Activated CD4-positive, alpha-beta memory T cell treated with anti-CD3 and anti-CD28 coated beads for 36 hours (primary cell): ENCODE results near the gene LRCH3. TPM values are rescaled to one million over a fixed set of nuclear protein-coding genes. Genes with fewer than 3 reads are reported as not detected.
A peak's percentile ranks its signal among the peaks of the same experiment; 100 is the strongest.

Experiments used
- CTCF ChIA-PET: fragments of 350-600 bp; sonication (Branson Sonifier 250); formaldehyde crosslinking; loops from one replicate; lab custom pipeline; 2021; ENCODE audit warnings: antibody characterized with exemption, inconsistent platforms; lab: Charles Lee
- POLR2A ChIA-PET: fragments of 350-600 bp; sonication (Branson Sonifier 250); formaldehyde crosslinking; loops from one replicate; lab custom pipeline; 2021; ENCODE audit warnings: antibody characterized with exemption; lab: Charles Lee
- DNase-seq: peaks from one replicate; pipeline ENCODE4 v3.0.0-alpha.2; 2020
- H3K27ac Mint-ChIP-seq: one replicate; pipeline ENCODE4 v1.8.0; 2021; ENCODE audit warnings: mixed read lengths
- H3K27me3 Mint-ChIP-seq: one replicate; pipeline ENCODE4 v1.8.0; 2021; ENCODE audit warnings: mixed read lengths
- H3K36me3 Mint-ChIP-seq: one replicate; pipeline ENCODE4 v1.8.0; 2021; ENCODE audit warnings: mixed read lengths
- H3K4me1 Mint-ChIP-seq: one replicate; pipeline ENCODE4 v1.8.0; 2021; ENCODE audit warnings: low read depth, mixed read lengths
- H3K4me3 Mint-ChIP-seq: one replicate; pipeline ENCODE4 v1.8.0; 2021; ENCODE audit warnings: mild to moderate bottlenecking, mixed read lengths
- H3K9me3 Mint-ChIP-seq: one replicate; pipeline ENCODE4 v1.8.0; 2021; ENCODE audit warnings: mixed read lengths
- intact Hi-C: fragments of 100-400 bp; cut with micrococcal nuclease; formaldehyde crosslinking; loops from one replicate; pipeline ENCODE4 v1.15.1; 2023
- total RNA-seq, 2 experiments: library from RNA; stranded (reverse); gene quantifications; one replicate each; pipeline ENCODE4 v1.2.3, GENCODE V29; 2021

Gene LRCH3
- total RNA-seq, 2 experiments from 2014 or later: 50.1 to 51.1 TPM

GRCh38 chr3:197794115-197794514, 3.1 kb downstream of the LRCH3 start:
- no peak overlapping the region for H3K27ac Mint-ChIP-seq
- H3K27me3 Mint-ChIP-seq: no peaks in the 10 kb centered on the region
- intact Hi-C loops: loop anchor here (5.0 kb wide), 1 partner anchor 53 kb away; no protein-coding TSS in a partner anchor
- ChIA-PET POLR2A (no interaction called here), CTCF (no interaction called here)
- H3K9me3 Mint-ChIP-seq: no peaks in the 10 kb centered on the region
- no peak for DNase-seq
- H3K4me1 Mint-ChIP-seq: peaks cover 49% of the 10 kb centered on the region
- no peak overlapping the region for H3K4me3 Mint-ChIP-seq
- no peaks in the 10 kb centered on the region for H3K36me3 Mint-ChIP-seq

DNA sequence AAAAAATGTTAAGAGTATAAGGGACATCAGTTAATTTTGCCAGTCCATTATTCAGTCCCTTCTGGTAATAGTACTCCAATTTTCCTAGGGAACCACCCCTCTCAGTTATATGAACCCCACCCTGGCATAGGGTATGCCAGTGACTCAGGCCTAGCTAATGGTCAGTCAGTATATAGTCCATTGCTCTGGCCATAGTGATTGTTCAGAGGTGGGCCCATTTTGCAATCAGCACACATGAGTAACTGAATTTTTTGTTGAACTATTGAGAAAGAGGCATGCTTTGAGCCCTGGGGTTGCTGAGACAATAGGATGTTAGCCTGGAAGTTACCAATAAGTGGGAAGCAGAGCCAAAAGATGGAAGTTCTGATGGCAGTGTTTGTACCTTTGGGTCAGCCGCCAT, 4.1 kb downstream of the LRCH3 start:
- ChIA-PET POLR2A (no interaction called here), CTCF (no interaction called here)
- H3K4me1 Mint-ChIP-seq: peaks cover 51% of the 10 kb centered on the region

GRCh38 chr3:197796087-197796486, 5.0 kb downstream of the LRCH3 start:
- peaks cover 56% of the 10 kb centered on the region for H3K4me1 Mint-ChIP-seq
- H3K36me3 Mint-ChIP-seq: no peaks in the 10 kb centered on the region
- no peak for DNase-seq
- no peaks in the 10 kb centered on the region for H3K9me3 Mint-ChIP-seq
- POLR2A ChIA-PET: no interaction called here
- no peak overlapping the region for H3K4me3 Mint-ChIP-seq
- CTCF ChIA-PET: no interaction called here
- no peak overlapping the region for H3K27ac Mint-ChIP-seq
- intact Hi-C loops: no loop called here
- no peaks in the 10 kb centered on the region for H3K27me3 Mint-ChIP-seq

More for the DNA sequence above, 4.1 kb downstream of the LRCH3 start:
- DNase-seq: no peak
- Mint-ChIP-seq H3K27me3 (no peaks in the 10 kb centered on the region), H3K9me3 (no peaks in the 10 kb centered on the region), H3K27ac (no peak overlapping the region), H3K4me3 (no peak overlapping the region), H3K36me3 (no peaks in the 10 kb centered on the region)
- intact Hi-C loops: no loop called here

DNA sequence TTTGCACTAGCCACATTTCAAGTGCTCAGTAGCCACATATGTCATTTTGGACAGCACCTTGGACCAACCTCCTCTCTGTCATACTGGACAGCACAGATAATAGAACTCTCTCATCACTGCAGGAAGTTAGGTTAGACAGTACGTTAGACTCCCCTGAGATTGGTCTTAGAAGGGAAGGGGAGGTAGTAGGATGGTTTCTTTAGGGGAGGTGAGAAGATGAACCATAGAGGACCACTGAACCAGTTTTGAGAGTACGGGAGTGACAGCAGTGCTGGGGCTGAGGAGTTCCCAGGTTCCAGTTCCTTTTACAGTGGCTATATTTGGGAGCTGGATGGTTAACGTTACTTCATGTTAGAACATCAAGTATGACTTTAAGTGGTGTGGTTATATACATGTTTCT, 7.8 kb downstream of the LRCH3 start:
- ChIA-PET POLR2A (no interaction called here), CTCF (interaction anchor here (0.6 kb wide), 1 partner anchor 591 kb away, joined by 4 read pairs; no protein-coding TSS in a partner anchor)
- H3K36me3 Mint-ChIP-seq: no peaks in the 10 kb centered on the region
- intact Hi-C loops: no loop called here
- H3K9me3 Mint-ChIP-seq: no peaks in the 10 kb centered on the region
- no peak for DNase-seq
- H3K4me3 Mint-ChIP-seq: no peak overlapping the region
- H3K27ac Mint-ChIP-seq: no peak overlapping the region
- H3K4me1 Mint-ChIP-seq: peaks cover 66% of the 10 kb centered on the region
- H3K27me3 Mint-ChIP-seq: no peaks in the 10 kb centered on the region

- CTCF ChIA-PET: interaction anchor here (1.1 to 1.6 kb wide), 3 partner anchors 9 to 47 kb away, joined by 3 to 4 read pairs (median 4); partner anchors contain the start of gene LRCH3
- Mint-ChIP-seq H3K36me3 (no peaks in the 10 kb centered on the region), H3K4me3 (no peak overlapping the region), H3K27me3 (no peaks in the 10 kb centered on the region), H3K27ac (no peak overlapping the region), H3K9me3 (no peaks in the 10 kb centered on the region), H3K4me1 (peaks cover 57% of the 10 kb centered on the region)
- intact Hi-C loops: no loop called here
- POLR2A ChIA-PET: no interaction called here
- no peak for DNase-seq
Observed at GRCh38 chr3:197800379-197800778, 9.3 kb downstream of the LRCH3 start.

DNA sequence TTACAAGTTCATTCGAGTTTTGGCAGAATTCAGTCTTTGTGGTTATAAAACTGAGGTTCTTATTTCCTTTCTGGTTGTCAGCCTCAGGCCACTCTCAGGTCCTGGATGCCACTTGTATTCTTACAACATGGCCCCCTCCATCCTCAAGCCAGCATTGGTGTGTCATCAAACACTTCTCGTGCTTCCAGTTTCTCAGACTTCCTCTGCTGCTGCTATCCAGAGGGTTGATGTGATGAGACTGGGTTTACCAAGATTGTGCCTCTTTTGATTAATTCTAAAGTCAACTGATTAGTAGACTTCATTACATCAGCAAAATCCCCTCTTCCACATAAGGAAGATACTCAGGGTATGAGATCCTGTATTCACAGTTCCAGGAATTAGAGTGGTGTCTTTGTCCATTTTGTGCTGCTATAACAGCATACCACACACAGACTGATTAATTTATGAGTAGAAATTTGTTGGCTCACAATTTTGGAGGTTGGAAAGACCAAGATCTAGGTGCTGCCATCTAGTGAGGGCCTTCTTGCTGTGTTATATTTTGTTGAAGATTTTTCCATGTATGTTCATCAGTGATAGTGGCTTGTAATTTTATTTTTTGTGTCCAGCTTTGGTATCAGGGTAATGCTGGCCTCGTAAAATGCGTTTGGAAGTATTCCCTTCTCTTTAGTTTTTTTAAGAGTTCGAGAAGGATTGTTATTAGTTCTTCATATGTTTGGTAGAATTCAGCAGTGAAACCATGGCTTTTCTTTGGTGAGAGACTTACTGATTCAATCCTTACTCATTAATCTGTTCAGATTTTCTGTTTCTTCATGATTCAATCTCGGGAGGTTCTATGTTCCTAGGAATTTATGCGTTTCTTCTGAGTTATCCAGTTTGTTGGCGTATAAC, 11.1 kb downstream of the LRCH3 start:
- CTCF ChIA-PET: interaction anchor here (0.7 to 1.6 kb wide), 8 partner anchors 13 to 203 kb away, joined by 3 to 5 read pairs (median 3); no protein-coding TSS in a partner anchor
- intact Hi-C loops: loop anchor here (1.0 to 2.0 kb wide), 2 partner anchors 9 to 49 kb away; no protein-coding TSS in a partner anchor
- no peaks in the 10 kb centered on the region for H3K9me3 Mint-ChIP-seq

DNA sequence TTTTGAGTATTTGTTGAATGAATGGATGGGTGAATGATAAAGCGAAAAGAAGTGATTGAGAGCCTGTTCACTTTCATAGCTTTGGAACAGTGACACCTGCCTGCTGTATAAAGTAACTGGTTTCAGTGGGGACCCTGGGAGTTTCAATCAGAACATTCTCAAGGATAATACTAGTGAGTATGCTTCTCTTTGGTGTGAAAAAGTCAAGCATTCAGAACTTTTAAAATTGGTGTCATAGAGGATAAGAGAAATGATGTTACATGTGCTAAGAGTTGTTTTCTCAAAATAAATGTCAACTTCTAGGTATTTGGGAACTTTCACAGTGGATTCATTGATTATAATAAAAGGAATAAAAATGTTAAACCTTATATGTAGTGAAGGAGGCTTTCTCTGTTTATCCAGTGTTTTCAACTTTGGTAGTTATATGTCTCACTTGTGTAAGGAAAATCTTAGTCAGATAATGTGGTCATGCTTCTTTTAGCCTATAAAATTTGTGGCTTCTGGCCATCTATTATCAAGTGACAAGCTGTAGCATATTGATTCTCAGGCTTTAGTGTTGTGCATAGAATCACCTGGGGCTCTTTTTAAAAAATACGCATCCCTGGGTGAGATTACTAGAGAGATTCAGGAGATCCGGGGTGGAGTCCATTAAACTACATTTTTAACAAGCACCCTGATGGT, 11.9 kb downstream of the LRCH3 start:
- ChIA-PET CTCF (interaction anchor here (0.7 to 1.5 kb wide), 3 partner anchors 14 to 204 kb away, joined by 3 to 5 read pairs (median 3); no protein-coding TSS in a partner anchor), POLR2A (no interaction called here)
- intact Hi-C loops: loop anchor here (1.0 to 2.0 kb wide), 2 partner anchors 10 to 50 kb away; no protein-coding TSS in a partner anchor
- Mint-ChIP-seq H3K36me3 (peaks cover 2% of the 10 kb centered on the region), H3K4me1 (peaks cover 48% of the 10 kb centered on the region), H3K4me3 (no peak overlapping the region), H3K9me3 (no peaks in the 10 kb centered on the region), H3K27ac (no peak overlapping the region), H3K27me3 (no peaks in the 10 kb centered on the region)
- no peak for DNase-seq

More for the DNA sequence above, 11.1 kb downstream of the LRCH3 start:
- DNase-seq: peak; percentile 53
- Mint-ChIP-seq H3K4me3 (no peak overlapping the region), H3K27me3 (no peaks in the 10 kb centered on the region), H3K27ac (peak overlapping the region; percentile 79), H3K4me1 (peaks cover 48% of the 10 kb centered on the region), H3K36me3 (peaks cover 2% of the 10 kb centered on the region)
- POLR2A ChIA-PET: no interaction called here

DNA sequence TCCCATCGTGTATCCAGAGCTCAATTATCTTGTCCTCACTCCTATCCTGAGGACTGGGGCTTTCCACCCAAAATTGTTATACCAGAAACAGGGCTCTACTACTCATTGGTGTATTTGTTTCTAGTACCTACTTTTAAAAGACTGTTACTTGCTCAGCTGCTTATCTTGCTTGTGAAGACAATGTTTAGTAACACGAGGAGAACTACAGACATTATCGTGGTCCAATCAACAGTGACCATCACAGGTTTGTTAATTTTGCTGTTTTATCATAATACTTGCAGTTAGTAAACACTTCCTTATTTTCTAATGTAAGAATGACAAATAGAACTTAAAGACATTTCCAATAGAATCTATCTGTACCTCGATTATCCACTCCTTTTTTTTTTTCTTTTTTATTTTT, 13.5 kb downstream of the LRCH3 start:
- CTCF ChIA-PET: interaction anchor here (0.7 kb wide), 1 partner anchor 10 kb away, joined by 4 read pairs; no protein-coding TSS in a partner anchor
- H3K27me3 Mint-ChIP-seq: no peaks in the 10 kb centered on the region
- H3K9me3 Mint-ChIP-seq: no peaks in the 10 kb centered on the region
- no peak for DNase-seq
- POLR2A ChIA-PET: interaction anchor here (0.7 kb wide), 1 partner anchor 11 kb away, joined by 3 read pairs; no protein-coding TSS in a partner anchor
- intact Hi-C loops: no loop called here
- H3K36me3 Mint-ChIP-seq: peaks cover 2% of the 10 kb centered on the region
- H3K4me1 Mint-ChIP-seq: peaks cover 52% of the 10 kb centered on the region
- no peak overlapping the region for H3K4me3 Mint-ChIP-seq
- H3K27ac Mint-ChIP-seq: no peak overlapping the region

GRCh38 chr3:197807969-197808587, 17.0 kb downstream of the LRCH3 start:
- intact Hi-C loops: no loop called here
- POLR2A ChIA-PET: no interaction called here
- CTCF ChIA-PET: no interaction called here

DNA sequence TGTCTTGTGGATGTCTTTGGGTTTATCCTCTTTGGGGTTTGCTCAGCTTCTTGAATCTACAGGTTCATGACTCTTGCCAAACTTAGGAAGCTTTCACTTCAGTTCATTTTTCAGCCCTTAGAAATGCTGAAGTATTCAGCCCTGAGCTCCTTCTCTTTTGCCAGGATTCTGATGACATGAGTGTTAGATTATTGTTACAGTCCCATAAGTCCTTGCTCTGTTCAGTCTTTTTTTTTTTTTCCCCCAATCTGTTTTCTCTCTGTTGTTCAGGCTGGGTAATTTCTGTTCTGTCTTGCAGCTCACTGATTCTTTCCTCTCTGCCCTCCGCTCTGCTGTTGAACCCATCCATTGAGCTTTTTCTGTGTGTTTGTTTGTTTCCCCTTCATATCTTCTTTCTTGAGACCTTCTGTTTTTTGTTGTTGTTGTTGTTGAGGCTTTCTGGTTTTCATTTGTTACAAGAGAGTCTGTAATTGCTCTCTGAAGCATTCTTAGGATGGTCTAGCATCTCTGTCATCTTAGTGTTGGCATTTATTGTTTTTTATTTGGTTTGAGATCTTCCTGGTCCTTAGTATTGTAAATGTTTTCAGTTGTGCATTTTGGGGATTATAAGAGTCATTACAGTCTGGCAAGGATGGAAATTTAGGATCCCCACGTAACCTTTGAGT, 18.4 kb downstream of the LRCH3 start:
- intact Hi-C loops: no loop called here
- POLR2A ChIA-PET: interaction anchor here (0.7 kb wide), 1 partner anchor 1698 kb away, joined by 5 read pairs; no protein-coding TSS in a partner anchor
- Mint-ChIP-seq H3K9me3 (no peaks in the 10 kb centered on the region), H3K27me3 (no peaks in the 10 kb centered on the region), H3K4me1 (peaks cover 32% of the 10 kb centered on the region), H3K27ac (no peak overlapping the region), H3K4me3 (no peak overlapping the region), H3K36me3 (peaks cover 2% of the 10 kb centered on the region)
- CTCF ChIA-PET: no interaction called here
- no peak for DNase-seq

More at GRCh38 chr3:197807969-197808587, 17.0 kb downstream of the LRCH3 start:
- H3K9me3 Mint-ChIP-seq: no peaks in the 10 kb centered on the region
- H3K4me3 Mint-ChIP-seq: no peak overlapping the region
- no peak for DNase-seq
- H3K4me1 Mint-ChIP-seq: peaks cover 29% of the 10 kb centered on the region
- peaks cover 2% of the 10 kb centered on the region for H3K36me3 Mint-ChIP-seq
- H3K27me3 Mint-ChIP-seq: no peaks in the 10 kb centered on the region
- H3K27ac Mint-ChIP-seq: no peak overlapping the region

DNA sequence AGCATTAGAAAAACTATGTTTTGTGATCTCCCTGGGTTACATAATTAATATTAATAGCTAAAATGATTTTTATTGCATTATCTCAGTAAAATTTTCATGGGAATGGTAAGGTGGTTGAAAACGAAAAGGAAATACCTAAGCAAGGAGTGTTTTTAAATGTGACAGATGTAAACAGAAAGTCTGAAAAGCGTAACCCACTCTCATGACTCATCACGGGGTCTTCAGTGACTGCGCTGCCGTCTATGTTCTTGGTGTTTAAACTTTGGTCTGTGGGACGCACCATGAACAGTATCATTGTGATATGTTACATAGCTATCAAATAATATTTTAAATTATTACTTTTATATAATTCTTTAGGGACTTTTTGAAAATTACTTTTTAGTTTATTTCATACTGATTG, 19.8 kb downstream of the LRCH3 start:
- H3K36me3 Mint-ChIP-seq: peaks cover 2% of the 10 kb centered on the region
- H3K27me3 Mint-ChIP-seq: no peaks in the 10 kb centered on the region
- POLR2A ChIA-PET: no interaction called here
- H3K9me3 Mint-ChIP-seq: no peaks in the 10 kb centered on the region
- H3K27ac Mint-ChIP-seq: no peak overlapping the region
- peaks cover 34% of the 10 kb centered on the region for H3K4me1 Mint-ChIP-seq
- no peak for DNase-seq
- intact Hi-C loops: no loop called here
- no peak overlapping the region for H3K4me3 Mint-ChIP-seq
- CTCF ChIA-PET: no interaction called here
